HG03066 (cell line): ENCODE measurements around the gene APPL1.

Experiments
- ATAC-seq: cut with Tn5 transposase; IDR thresholded peaks from one replicate; pipeline ENCODE4 v1.9.1; 2021; ENCODE audit warnings: low read depth; ENCODE audit not compliant: unreplicated experiment

APPL1 gene

GRCh38 chr3:57227204-57227929 is at the start of gene APPL1:
TSS of gene APPL1 (plus strand) at chr3:57227729. CDS start at chr3:57227884, 155 bp downstream.
- peak; percentile 87 for ATAC-seq

GRCh38 chr3:57179580-57180410 is 47.7 kb upstream of the APPL1 start:
- no peak for ATAC-seq

DNA sequence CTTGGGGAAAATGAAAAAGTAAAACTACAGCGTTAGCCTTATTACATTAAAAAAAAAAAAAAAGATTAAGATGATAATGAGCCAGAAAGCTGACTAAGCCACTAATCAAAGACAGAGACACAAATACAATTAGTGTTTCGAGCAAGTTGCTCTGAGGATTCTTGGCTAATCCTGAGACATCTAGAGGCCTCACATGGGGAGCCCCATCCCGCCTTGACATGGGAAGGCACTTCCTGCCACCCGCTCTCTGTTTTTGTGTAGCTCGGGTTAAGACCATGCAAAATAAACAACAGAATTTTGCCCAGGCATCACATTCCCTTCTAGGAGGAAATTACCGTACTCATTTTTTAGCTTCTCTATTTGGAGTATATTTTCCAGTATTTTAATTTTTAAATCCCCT is 43.0 kb upstream of the APPL1 start:
- no peak for ATAC-seq

- ATAC-seq = no peak
Measured at GRCh38 chr3:57192028-57192427, 35.5 kb upstream of the APPL1 start.

DNA sequence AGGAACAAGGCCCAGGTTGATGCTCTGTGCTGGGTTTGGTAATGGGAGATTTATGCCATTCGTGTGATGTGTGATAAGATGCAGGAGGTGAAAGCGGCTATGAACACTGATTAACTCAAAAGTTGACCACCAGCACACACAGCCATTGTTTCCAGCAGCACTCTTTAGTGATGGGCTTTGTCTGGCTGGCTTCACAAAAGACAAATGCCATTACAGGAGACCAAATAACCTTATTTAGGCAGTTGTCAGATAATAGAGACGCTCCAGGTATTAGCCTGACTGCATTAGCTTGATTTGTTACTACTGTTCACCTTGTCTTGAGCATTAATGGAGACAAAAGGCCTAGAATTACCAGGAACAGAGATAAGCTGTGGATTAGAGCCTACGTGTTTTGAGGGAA is 32.9 kb upstream of the APPL1 start:
- no peak for ATAC-seq

GRCh38 chr3:57199895-57200297 is 27.6 kb upstream of the APPL1 start, which contains the start of gene HESX1:
TSS of gene HESX1 (minus strand) at chr3:57199978. CDS start at chr3:57199918, 60 bp downstream.
- no peak for ATAC-seq

DNA sequence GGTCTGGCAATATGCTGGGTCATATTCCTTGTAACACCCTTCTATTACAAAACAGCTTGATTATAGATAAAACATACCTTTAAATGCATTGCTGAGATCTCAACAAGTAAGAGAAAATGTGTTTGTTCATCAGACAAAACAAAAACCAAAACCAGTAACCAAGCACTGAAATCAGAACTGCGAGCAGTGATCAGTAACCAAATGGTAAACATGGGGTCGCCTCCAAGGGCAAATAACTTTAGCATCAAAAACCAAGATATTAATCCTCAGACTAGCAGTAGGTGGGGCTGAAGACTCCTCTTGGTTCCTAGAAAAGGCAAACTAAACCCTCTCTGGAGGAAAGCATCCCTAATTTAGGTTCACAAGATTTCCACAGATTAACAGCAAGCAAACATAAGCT is 21.1 kb upstream of the APPL1 start:
- no peak for ATAC-seq

DNA sequence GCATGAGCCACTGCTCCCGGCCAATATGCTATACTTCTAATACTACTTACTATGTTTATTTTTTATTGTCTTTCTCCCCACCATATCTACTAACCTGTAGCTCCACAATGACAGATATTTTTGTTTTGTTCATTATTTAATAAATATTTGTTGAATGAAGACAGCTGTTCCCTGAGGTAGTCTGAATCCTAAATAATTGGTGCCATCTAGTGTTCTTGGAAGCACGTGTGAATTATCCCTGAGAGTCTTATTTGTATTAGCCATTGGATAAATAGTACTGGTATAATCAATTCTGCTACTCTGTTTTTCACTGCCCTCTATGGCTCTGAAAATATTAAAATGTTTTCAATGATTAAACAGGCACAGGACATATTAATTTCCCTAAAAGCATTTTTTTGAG is 5.6 kb upstream of the APPL1 start:
- ATAC-seq = no peak

GRCh38 chr3:57224856-57225255 is 2.7 kb upstream of the APPL1 start:
- ATAC-seq = no peak

DNA sequence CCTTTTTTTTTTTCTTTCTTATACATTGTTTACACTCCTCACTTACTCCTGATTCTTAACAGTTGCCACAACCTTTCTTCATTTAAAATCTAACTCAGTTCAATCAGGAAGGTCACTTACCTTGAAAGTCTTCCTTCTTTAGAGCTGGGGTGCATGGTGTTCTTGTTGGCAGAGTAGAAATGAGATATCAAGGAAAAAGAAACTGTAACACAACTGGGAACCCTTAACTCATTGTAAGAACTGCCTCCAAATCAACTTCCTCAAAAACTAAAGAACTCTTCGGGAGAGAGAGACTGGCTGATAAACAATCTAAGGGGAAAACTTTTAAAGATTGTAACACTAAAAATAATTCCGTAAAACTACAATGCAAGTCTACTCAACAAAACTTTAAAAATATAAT is 1.4 kb upstream of the APPL1 start:
- ATAC-seq = no peak

DNA sequence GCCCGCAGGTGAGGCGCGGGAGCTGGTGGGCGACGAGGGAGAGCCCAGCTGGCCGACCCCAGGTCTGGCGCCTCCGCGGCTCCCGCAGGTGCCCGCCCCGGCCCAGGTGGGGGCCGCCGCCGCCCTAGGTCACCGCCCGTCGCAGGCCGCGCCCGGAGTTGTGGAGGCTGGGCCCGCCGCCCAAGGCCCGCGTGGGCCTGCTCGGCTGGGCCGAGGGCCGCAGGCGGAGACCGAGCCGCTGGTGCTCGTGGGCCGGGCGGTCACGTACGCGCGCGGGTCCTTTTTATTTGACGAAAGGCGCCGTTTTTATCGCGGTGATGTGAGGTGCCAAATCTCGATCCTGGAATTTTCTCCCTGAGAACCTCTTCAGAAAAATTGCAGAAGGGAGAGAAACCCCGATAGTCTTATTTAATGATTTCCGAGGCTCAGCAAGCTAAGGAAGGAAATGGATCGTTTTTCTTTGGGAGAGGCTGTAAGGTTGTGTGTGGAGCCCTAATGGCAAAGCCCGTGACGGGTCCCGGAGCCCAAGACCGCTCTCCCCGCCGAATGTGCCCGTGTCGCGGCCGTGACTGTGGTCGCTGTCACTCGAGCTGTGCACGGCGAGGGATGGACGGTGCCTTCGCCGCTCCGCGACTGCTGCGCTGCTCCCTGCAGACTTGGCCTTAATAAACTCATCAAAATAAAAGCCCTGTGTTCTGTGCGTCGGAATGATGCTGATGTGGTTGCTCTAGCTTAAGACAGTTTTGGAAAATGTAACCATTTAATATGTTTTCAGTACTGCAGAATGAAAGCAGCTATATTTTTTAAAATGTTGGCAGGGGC is 612 bp downstream of the APPL1 start:
- ATAC-seq = peak; percentile 41

DNA sequence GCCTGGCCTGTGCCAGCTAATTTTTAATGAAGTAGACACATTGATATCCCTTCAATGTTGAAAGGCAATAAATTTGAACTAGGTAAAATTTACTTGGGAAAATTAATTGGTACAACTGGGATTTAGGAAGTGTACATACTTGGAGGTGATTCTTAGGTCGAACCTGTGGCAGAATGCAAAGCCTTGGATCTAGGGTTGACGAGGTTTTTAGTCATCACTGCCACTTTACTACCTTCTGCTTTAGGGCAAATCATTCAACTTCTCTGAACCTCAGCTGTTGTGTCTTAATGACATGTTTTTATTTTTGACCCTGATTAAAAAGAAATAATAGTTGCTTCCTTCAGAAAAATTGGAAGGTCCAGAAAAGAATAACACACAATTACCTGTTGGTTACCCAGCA is 2.5 kb downstream of the APPL1 start:
- ATAC-seq = no peak

GRCh38 chr3:57233799-57234198 is 6.3 kb downstream of the APPL1 start:
- ATAC-seq = no peak

GRCh38 chr3:57234613-57235575 is 7.4 kb downstream of the APPL1 start:
- ATAC-seq = no peak

DNA sequence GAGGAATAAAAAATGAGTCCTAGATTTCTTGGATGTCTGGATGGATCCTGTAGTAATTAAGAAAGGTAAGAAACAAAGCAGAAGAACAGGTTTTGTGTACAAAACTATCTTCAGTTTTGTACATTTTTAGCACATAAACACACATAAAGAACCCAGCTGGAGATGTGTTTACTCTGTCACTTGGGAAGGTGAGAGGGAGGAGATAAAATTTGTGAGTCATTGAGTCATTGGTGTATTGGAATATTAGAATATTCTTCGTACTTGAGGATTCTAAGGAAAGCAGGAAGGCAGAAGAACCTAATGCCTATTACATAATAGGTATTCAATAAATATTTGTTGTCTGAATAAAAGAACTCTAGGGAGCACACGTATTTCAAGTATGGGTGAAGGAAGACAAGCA is 17.4 kb downstream of the APPL1 start:
- ATAC-seq = no peak

DNA sequence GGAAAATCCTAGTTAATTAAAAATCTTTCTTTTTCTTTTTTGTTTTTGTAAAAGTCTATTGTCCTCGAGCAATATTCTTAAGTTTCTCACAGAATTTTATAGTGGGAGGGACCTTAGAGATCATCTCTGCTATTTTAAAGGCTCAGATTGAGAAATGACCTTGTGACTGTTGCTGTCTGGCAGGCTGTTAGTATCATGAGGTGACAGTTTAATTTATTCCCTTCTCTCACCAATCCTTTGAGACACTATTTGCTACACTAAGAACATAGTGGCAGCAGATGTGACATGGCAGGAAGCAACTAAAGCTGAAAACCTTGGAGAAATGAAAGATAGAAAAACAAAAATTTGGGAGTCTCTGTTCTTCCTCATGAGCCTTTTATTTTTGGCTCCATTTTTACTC is 24.9 kb downstream of the APPL1 start:
- no peak for ATAC-seq

DNA sequence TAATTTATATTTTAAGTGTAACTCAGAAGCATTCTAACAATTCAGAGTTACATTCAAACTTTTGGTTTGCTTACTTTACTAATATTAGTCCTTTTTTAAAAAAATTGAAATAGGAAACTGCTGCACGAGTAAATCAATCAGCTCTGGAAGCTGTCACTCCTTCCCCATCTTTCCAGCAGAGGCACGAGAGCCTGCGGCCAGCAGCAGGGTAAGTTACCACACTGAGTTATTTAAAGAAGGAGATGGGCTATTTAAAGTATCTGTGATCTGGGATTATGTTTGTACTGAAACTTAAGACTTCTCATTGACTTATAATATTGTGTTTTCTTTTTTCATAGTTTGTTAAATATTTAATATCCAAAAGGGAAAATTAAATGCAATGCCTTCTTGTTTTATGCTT is 29.3 kb downstream of the APPL1 start:
- no peak for ATAC-seq

GRCh38 chr3:57257678-57258077 is 30.1 kb downstream of the APPL1 start:
- ATAC-seq = no peak

DNA sequence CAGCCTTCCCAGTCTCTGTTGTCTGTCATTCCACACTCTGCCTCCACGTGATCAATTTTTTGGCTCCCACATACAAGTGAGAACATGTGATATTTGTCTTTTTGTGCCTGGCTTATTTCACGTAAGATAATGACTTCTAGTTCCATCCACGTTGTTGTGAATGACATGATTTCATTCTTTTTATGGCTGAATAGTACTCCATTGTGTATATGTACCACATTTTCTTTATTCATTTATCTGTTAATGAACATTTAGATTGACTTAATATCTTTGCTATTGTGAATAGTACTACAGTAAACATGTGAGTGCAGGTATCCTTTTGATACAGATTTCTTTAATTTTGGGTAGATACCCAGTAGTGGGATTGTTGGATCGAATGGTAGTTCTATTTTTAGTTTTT is 33.6 kb downstream of the APPL1 start:
- no peak for ATAC-seq

DNA sequence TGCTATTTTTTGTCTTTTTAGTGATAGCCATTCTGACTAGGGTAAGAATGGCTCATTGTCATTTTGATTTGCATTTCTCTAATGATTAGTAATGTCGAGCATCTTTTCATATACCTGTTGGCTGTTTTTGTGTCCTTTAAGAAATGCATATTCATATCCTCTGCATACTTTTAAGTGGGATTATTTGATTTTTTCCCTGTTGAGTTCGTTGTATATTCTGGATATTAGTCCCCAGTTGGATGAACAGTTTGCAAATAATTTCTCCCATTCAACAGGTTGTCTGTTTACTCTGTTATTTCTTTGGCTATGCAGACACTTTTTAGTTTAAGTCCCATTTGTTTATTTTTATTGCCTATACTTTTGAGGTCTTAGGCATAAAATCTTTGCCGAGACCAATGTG is 34.4 kb downstream of the APPL1 start:
- ATAC-seq = no peak
